Upper lobe of right lung (tissue), 1 donor: ENCODE data around the gene SPACA7. TPM values are rescaled to one million over a fixed set of nuclear protein-coding genes. Genes with fewer than 3 reads are reported as not detected.

Source experiments
- ATAC-seq: fragments of 200-7000 bp; cut with Tn5 transposase; one replicate; pipeline ENCODE4 v1.9.1; 2020; ENCODE audit warnings: mild to moderate bottlenecking, moderate library complexity
- DNase-seq: peaks from one replicate; pipeline ENCODE4 v3.0.0-alpha.2; 2020
- H3K27ac ChIP-seq: fragments of 200-600 bp; one replicate; pipeline ENCODE4 v1.8.0; 2022
- H3K27me3 ChIP-seq: fragments of 200-600 bp; one replicate; pipeline ENCODE4 v1.8.0; 2022; ENCODE audit warnings: mild to moderate bottlenecking
- H3K36me3 ChIP-seq: fragments of 200-600 bp; one replicate; pipeline ENCODE4 v1.8.0; 2022
- H3K4me1 ChIP-seq: fragments of 200-600 bp; one replicate; pipeline ENCODE4 v1.8.0; 2022
- H3K4me3 ChIP-seq: fragments of 200-600 bp; one replicate; pipeline ENCODE4 v1.8.0; 2022; ENCODE audit warnings: mild to moderate bottlenecking
- H3K9me3 ChIP-seq: fragments of 200-600 bp; one replicate; pipeline ENCODE4 v1.8.0; 2022
- intact Hi-C: fragments of 100-400 bp; cut with DNase I; formaldehyde crosslinking; loops from one replicate; pipeline ENCODE4 v1.11.0; 2022
- total RNA-seq: library from RNA; stranded (reverse); fragmentation: NEBNext Ultra II Directional; extraction: Animal tissue kit (Norgen Biotek cat#: 25700); gene quantifications from one replicate; pipeline ENCODE4 v1.2.1, GENCODE V29; 2021
- TF ChIP-seq, protein P1 (sequence below): fragments of 200-600 bp; IDR thresholded peaks from one replicate; pipeline ENCODE4 v1.8.0; 2022; ENCODE audit warnings: antibody characterized with exemption
- donor health status: DM: no; HTN: yes; CAD: no; lungs with severe emphysema.

The SPACA7 gene
- total RNA-seq, 1 donor from 2014 or later, result not detected

DNA sequence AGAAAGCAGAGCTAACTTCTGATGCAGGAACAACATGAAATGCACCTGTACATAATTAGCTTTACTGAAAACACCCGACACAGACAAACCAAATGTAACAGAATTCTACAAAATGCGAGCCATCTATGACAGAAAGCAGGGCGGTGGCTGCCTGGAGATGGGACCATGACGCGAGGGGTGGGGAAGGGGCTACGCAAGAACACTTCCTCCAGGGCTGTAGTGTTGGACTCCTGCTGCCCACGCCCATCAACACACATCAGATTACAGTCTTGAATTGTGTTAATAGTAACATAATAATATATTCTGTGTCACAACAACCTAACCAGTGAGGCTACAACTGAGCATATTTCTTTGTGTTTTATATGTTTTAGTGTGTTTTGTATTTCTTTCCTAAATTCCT, 103.2 kb downstream of the SPACA7 start:
- Histone ChIP-seq H3K4me3 (no peak overlapping the region), H3K27ac (no peak overlapping the region), H3K36me3 (no peaks in the 10 kb centered on the region), H3K9me3 (peaks cover 4% of the 10 kb centered on the region), H3K4me1 (no peaks in the 10 kb centered on the region), H3K27me3 (no peaks in the 10 kb centered on the region)
- ATAC-seq (no peak), DNase-seq (no peak)
- intact Hi-C loops, result no loop called here
- TF ChIP-seq, protein P1, sequence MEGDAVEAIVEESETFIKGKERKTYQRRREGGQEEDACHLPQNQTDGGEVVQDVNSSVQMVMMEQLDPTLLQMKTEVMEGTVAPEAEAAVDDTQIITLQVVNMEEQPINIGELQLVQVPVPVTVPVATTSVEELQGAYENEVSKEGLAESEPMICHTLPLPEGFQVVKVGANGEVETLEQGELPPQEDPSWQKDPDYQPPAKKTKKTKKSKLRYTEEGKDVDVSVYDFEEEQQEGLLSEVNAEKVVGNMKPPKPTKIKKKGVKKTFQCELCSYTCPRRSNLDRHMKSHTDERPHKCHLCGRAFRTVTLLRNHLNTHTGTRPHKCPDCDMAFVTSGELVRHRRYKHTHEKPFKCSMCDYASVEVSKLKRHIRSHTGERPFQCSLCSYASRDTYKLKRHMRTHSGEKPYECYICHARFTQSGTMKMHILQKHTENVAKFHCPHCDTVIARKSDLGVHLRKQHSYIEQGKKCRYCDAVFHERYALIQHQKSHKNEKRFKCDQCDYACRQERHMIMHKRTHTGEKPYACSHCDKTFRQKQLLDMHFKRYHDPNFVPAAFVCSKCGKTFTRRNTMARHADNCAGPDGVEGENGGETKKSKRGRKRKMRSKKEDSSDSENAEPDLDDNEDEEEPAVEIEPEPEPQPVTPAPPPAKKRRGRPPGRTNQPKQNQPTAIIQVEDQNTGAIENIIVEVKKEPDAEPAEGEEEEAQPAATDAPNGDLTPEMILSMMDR, result no peak

DNA sequence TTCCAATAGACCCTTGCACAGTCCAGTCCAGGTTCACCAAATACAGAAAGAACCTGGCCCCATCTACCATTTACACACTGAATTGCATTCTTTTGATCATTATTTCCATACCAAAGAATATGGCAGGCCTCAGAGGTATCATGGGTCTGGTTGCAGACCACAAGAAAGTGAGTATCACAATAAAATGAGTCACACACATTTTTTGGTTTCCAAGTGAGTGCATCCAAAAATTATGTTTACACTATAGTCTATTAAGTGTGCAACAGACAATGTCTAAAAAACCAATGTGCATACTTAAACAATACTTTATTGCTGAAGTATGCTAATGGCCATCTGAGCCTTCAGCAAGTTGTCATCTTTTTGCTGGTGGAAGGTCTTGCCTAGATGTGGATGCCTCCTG, 105.3 kb downstream of the SPACA7 start:
- TF ChIP-seq, protein P1, result no peak

DNA sequence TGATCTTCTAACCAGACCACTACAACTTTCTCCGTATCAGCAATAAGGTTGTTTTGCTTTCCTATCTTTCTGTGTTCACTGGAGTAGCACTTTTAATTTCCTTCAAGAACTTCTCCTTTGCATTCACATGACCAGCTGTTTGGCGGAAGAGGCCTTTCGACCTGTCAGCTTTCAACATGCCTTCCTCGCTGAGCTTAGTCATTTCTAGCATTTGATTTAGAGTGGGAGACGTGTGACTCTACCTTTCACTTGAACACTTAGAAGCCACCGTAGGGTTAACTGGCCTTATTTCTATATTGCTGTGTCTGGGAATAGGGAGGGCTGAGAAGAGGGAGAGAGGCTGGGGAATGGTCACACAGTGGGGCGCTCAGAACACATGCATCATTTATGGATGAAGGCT, 107.1 kb downstream of the SPACA7 start:
- Histone ChIP-seq H3K4me1 (no peaks in the 10 kb centered on the region), H3K27me3 (no peaks in the 10 kb centered on the region), H3K9me3 (peaks cover 4% of the 10 kb centered on the region), H3K27ac (no peak overlapping the region), H3K36me3 (peaks cover 7% of the 10 kb centered on the region), H3K4me3 (no peak overlapping the region)
- intact Hi-C loops, result no loop called here
- ATAC-seq, result no peak
- TF ChIP-seq, protein P1, result no peak
- DNase-seq, result no peak

More for the DNA sequence above, 105.3 kb downstream of the SPACA7 start:
- peaks cover 3% of the 10 kb centered on the region for H3K36me3 ChIP-seq
- no peaks in the 10 kb centered on the region for H3K27me3 ChIP-seq
- H3K9me3 ChIP-seq, result peaks cover 4% of the 10 kb centered on the region
- no peak for ATAC-seq
- no peak for DNase-seq
- intact Hi-C loops, result no loop called here
- no peak overlapping the region for H3K27ac ChIP-seq
- no peaks in the 10 kb centered on the region for H3K4me1 ChIP-seq
- no peak overlapping the region for H3K4me3 ChIP-seq

Other genes starting within 250 kb of the SPACA7 start
- gene TUBGCP3, start 211.8 kb downstream of the SPACA7 start, total RNA-seq, result 33.9 TPM